Mesendoderm (in vitro differentiated cells): ENCODE measurements around the gene DSC2.

Source experiments
- DNase-seq: peaks from one replicate; pipeline ENCODE4 v3.0.0; 2013
- H2AK5ac ChIP-seq: 2 replicates; pipeline ENCODE4 v1.6.1; 2013; ENCODE audit warnings: low read length, inconsistent platforms
- H2BK120ac ChIP-seq: 2 replicates; pipeline ENCODE4 v1.6.1; 2013; ENCODE audit warnings: low read depth, mild to moderate bottlenecking, low read length, moderate library complexity, mixed read lengths
- H2BK15ac ChIP-seq: replicated peaks from 2 replicates; pipeline ENCODE4 v1.6.1; 2013; ENCODE audit warnings: low read depth, mild to moderate bottlenecking, moderate library complexity
- H2BK5ac ChIP-seq: 2 replicates; pipeline ENCODE4 v1.6.1; 2013; ENCODE audit warnings: low read length, inconsistent platforms
- H3K18ac ChIP-seq: 2 replicates; pipeline ENCODE4 v1.6.1; 2013; ENCODE audit warnings: mild to moderate bottlenecking, low read length, mixed read lengths
- H3K23ac ChIP-seq: one replicate; pipeline ENCODE4 v1.6.1; 2013; ENCODE audit warnings: low read length
- H3K27ac ChIP-seq: 2 replicates; pipeline ENCODE4 v1.5.1; 2013; ENCODE audit warnings: low read depth, mild to moderate bottlenecking, inconsistent platforms, low read length, moderate library complexity
- H3K27me3 ChIP-seq: 2 replicates; pipeline ENCODE4 v1.6.1; 2013; ENCODE audit warnings: low read length, control low read depth, mild to moderate bottlenecking, inconsistent platforms; ENCODE audit not compliant: insufficient read depth, poor library complexity
- H3K36me3 ChIP-seq: 2 replicates; pipeline ENCODE4 v1.6.1; 2013; ENCODE audit warnings: low read length, inconsistent platforms; ENCODE audit not compliant: control insufficient read depth, insufficient read depth
- H3K4ac ChIP-seq: one replicate; pipeline ENCODE4 v1.6.1; 2013; ENCODE audit warnings: low read depth, mild to moderate bottlenecking, low read length, moderate library complexity
- H3K4me1 ChIP-seq: 2 replicates; pipeline ENCODE4 v1.6.1; 2013; ENCODE audit warnings: low read depth, low read length, inconsistent platforms; ENCODE audit not compliant: control insufficient read depth
- H3K4me2 ChIP-seq: 2 replicates; pipeline ENCODE4 v1.6.1; 2013; ENCODE audit warnings: low read length
- H3K4me3 ChIP-seq: 2 replicates; pipeline ENCODE4 v1.5.1; 2013; ENCODE audit warnings: mild to moderate bottlenecking, low read length
- H3K56ac ChIP-seq: one replicate; pipeline ENCODE4 v1.6.1; 2013; ENCODE audit warnings: low read length
- H3K79me1 ChIP-seq: 2 replicates; pipeline ENCODE4 v1.6.1; 2013; ENCODE audit warnings: low read length, inconsistent platforms
- H3K79me2 ChIP-seq: 2 replicates; pipeline ENCODE4 v1.6.1; 2013; ENCODE audit warnings: mild to moderate bottlenecking, low read length; ENCODE audit not compliant: control insufficient read depth, insufficient read depth
- H3K9ac ChIP-seq: 2 replicates; pipeline ENCODE4 v1.6.1; 2013; ENCODE audit warnings: low read length, inconsistent platforms
- H4K5ac ChIP-seq: one replicate; pipeline ENCODE4 v1.6.1; 2013; ENCODE audit warnings: low read length
- H4K8ac ChIP-seq: one replicate; pipeline ENCODE4 v1.6.1; 2013; ENCODE audit warnings: low read depth, mild to moderate bottlenecking, control low read depth, low read length, moderate library complexity
- WGBS: extraction: QIAGEN DNeasy Blood & Tissue Kit; methylation state at CpG from one replicate; pipeline ENCODE4 v1.1.7; 2013; ENCODE audit warnings: low lambda C conversion rate, missing lambda C conversion rate; ENCODE audit not compliant: insufficient coverage; ENCODE audit errors: extremely low coverage; 5-methylcytosine and 5-hydroxymethylcytosine counted together

Gene DSC2

GRCh38 chr18:31058897-31059296, 43.3 kb downstream of the DSC2 start:
- no peak overlapping the region for H2BK5ac ChIP-seq
- no CpG with 5 or more reads among the region's 3 CpGs for WGBS
- no peak for DNase-seq

GRCh38 chr18:31057917-31058316, 44.3 kb downstream of the DSC2 start:
- H4K5ac ChIP-seq: no peak overlapping the region
- no peak overlapping the region for H3K23ac ChIP-seq
- no peak overlapping the region for H3K4me2 ChIP-seq
- no peak overlapping the region for H2BK120ac ChIP-seq
- H3K4ac ChIP-seq: no peak overlapping the region
- no peaks in the 10 kb centered on the region for H3K4me1 ChIP-seq
- no peak overlapping the region for H3K18ac ChIP-seq
- H3K56ac ChIP-seq: no peak overlapping the region
- H3K27me3 ChIP-seq: no peaks in the 10 kb centered on the region
- H2BK15ac ChIP-seq: no peak overlapping the region
- WGBS: no CpG with 5 or more reads among the region's 4 CpGs
- H3K27ac ChIP-seq: no peak overlapping the region
- H3K79me2 ChIP-seq: no peaks in the 10 kb centered on the region
- no peak overlapping the region for H3K9ac ChIP-seq
- DNase-seq: no peak
- H3K79me1 ChIP-seq: no peaks in the 10 kb centered on the region
- H2AK5ac ChIP-seq: no peak overlapping the region
- H3K4me3 ChIP-seq: no peak overlapping the region
- H3K36me3 ChIP-seq: no peaks in the 10 kb centered on the region
- H4K8ac ChIP-seq: no peak overlapping the region
- H2BK5ac ChIP-seq: no peak overlapping the region

More at GRCh38 chr18:31058897-31059296, 43.3 kb downstream of the DSC2 start:
- no peak overlapping the region for H3K4me2 ChIP-seq
- H2BK120ac ChIP-seq: no peak overlapping the region
- no peak overlapping the region for H4K5ac ChIP-seq
- no peaks in the 10 kb centered on the region for H3K27me3 ChIP-seq
- no peaks in the 10 kb centered on the region for H3K4me1 ChIP-seq
- H3K4ac ChIP-seq: no peak overlapping the region
- H3K79me1 ChIP-seq: no peaks in the 10 kb centered on the region
- H3K36me3 ChIP-seq: no peaks in the 10 kb centered on the region
- H3K23ac ChIP-seq: no peak overlapping the region
- no peak overlapping the region for H3K9ac ChIP-seq
- no peak overlapping the region for H2BK15ac ChIP-seq
- no peak overlapping the region for H3K18ac ChIP-seq
- H3K56ac ChIP-seq: no peak overlapping the region
- no peak overlapping the region for H3K4me3 ChIP-seq
- no peaks in the 10 kb centered on the region for H3K79me2 ChIP-seq
- no peak overlapping the region for H3K27ac ChIP-seq
- H4K8ac ChIP-seq: no peak overlapping the region
- H2AK5ac ChIP-seq: no peak overlapping the region

- H3K9ac ChIP-seq: no peak overlapping the region
- no peak for DNase-seq
- H2BK120ac ChIP-seq: no peak overlapping the region
- H2BK5ac ChIP-seq: no peak overlapping the region
- no peak overlapping the region for H3K56ac ChIP-seq
- H3K79me1 ChIP-seq: no peaks in the 10 kb centered on the region
- no peak overlapping the region for H3K4me3 ChIP-seq
- no peak overlapping the region for H2AK5ac ChIP-seq
- 100% methylated on average over 1 of the region's 5 CpGs for WGBS
- no peak overlapping the region for H4K8ac ChIP-seq
- H3K4me2 ChIP-seq: no peak overlapping the region
- no peaks in the 10 kb centered on the region for H3K27me3 ChIP-seq
- no peak overlapping the region for H2BK15ac ChIP-seq
- H3K27ac ChIP-seq: no peak overlapping the region
- H3K4me1 ChIP-seq: no peaks in the 10 kb centered on the region
- H3K18ac ChIP-seq: no peak overlapping the region
- H3K36me3 ChIP-seq: no peaks in the 10 kb centered on the region
- no peak overlapping the region for H3K4ac ChIP-seq
- H4K5ac ChIP-seq: no peak overlapping the region
- no peak overlapping the region for H3K23ac ChIP-seq
- H3K79me2 ChIP-seq: no peaks in the 10 kb centered on the region
These were observed 45.2 kb downstream of the DSC2 start for GRCh38 chr18:31057051-31057450.

- Histone ChIP-seq H3K4me1 (no peaks in the 10 kb centered on the region), H3K27me3 (no peaks in the 10 kb centered on the region), H4K8ac (no peak overlapping the region), H3K27ac (no peak overlapping the region), H3K79me1 (no peaks in the 10 kb centered on the region), H3K4me2 (no peak overlapping the region), H3K36me3 (no peaks in the 10 kb centered on the region), H4K5ac (no peak overlapping the region), H2BK15ac (no peak overlapping the region), H3K18ac (no peak overlapping the region), H2BK120ac (no peak overlapping the region), H3K79me2 (no peaks in the 10 kb centered on the region), H3K56ac (no peak overlapping the region), H2BK5ac (no peak overlapping the region), H3K4ac (no peak overlapping the region), H2AK5ac (no peak overlapping the region), H3K9ac (no peak overlapping the region), H3K23ac (no peak overlapping the region), H3K4me3 (no peak overlapping the region)
- DNase-seq: no peak
- WGBS: no CpG with 5 or more reads among the region's 2 CpGs
These were observed 45.9 kb downstream of the DSC2 start for GRCh38 chr18:31056296-31056695.

- Histone ChIP-seq H3K79me2 (no peaks in the 10 kb centered on the region), H3K4ac (no peak overlapping the region), H4K8ac (no peak overlapping the region), H3K79me1 (no peaks in the 10 kb centered on the region), H2BK15ac (no peak overlapping the region), H2BK120ac (no peak overlapping the region), H2BK5ac (no peak overlapping the region), H3K4me1 (no peaks in the 10 kb centered on the region), H3K27ac (no peak overlapping the region), H3K9ac (no peak overlapping the region), H4K5ac (no peak overlapping the region), H3K23ac (no peak overlapping the region), H3K4me3 (no peak overlapping the region), H3K18ac (no peak overlapping the region), H2AK5ac (no peak overlapping the region), H3K36me3 (no peaks in the 10 kb centered on the region), H3K56ac (no peak overlapping the region), H3K27me3 (no peaks in the 10 kb centered on the region), H3K4me2 (no peak overlapping the region)
- DNase-seq: no peak
- no CpG with 5 or more reads among the region's 3 CpGs for WGBS
These were observed 51.6 kb downstream of the DSC2 start for GRCh38 chr18:31050635-31051034.

GRCh38 chr18:31049189-31049588, 53.0 kb downstream of the DSC2 start:
- Histone ChIP-seq H3K4me1 (no peaks in the 10 kb centered on the region), H3K18ac (no peak overlapping the region), H3K79me1 (no peaks in the 10 kb centered on the region), H3K36me3 (no peaks in the 10 kb centered on the region), H2BK120ac (no peak overlapping the region), H3K56ac (no peak overlapping the region), H4K5ac (no peak overlapping the region), H2BK15ac (no peak overlapping the region), H3K4me3 (no peak overlapping the region), H2AK5ac (no peak overlapping the region), H3K23ac (no peak overlapping the region), H3K79me2 (no peaks in the 10 kb centered on the region), H3K9ac (no peak overlapping the region), H3K4ac (no peak overlapping the region), H3K4me2 (no peak overlapping the region), H4K8ac (no peak overlapping the region), H3K27ac (no peak overlapping the region), H2BK5ac (no peak overlapping the region), H3K27me3 (no peaks in the 10 kb centered on the region)
- WGBS: no CpG with 5 or more reads among the region's 4 CpGs
- DNase-seq: no peak
